HL-60 (cell line): ENCODE data around the gene PANX2.

Experiments used
- CTCF ChIP-seq: IDR thresholded peaks from one replicate; pipeline ENCODE4 v1.5.1; 2011; ENCODE audit warnings: low read length, control low read depth, inconsistent platforms; ENCODE audit not compliant: insufficient read depth
- GABPA ChIP-seq: IDR thresholded peaks from 2 replicates; pipeline ENCODE4 v1.6.1; 2012; ENCODE audit warnings: low read depth
- POLR2AphosphoS5 ChIP-seq: IDR thresholded peaks from 2 replicates; pipeline ENCODE4 v1.6.1; 2012; ENCODE audit warnings: low read depth
- REST ChIP-seq: IDR thresholded peaks from 2 replicates; pipeline ENCODE4 v1.6.1; 2012; ENCODE audit warnings: low read depth; ENCODE audit not compliant: insufficient replicate concordance
- SPI1 ChIP-seq: IDR thresholded peaks from 2 replicates; pipeline ENCODE4 v1.6.1; 2012; ENCODE audit warnings: low read depth, mild to moderate bottlenecking, borderline replicate concordance

GRCh38 chr22:50225200-50225969 is 54.9 kb downstream of the PANX2 start:
- TF ChIP-seq CTCF (no peak), REST (no peak), POLR2AphosphoS5 (no peak), GABPA (no peak), SPI1 (no peak)
